Uterus (tissue), 4 donors: ENCODE data around the gene ANKRD55. TPM values are rescaled to one million over a fixed set of nuclear protein-coding genes. Genes with fewer than 3 reads are reported as not detected.
A peak's percentile ranks its signal among the peaks of the same experiment; 100 is the strongest.

ENCODE experiments used
- DNase-seq, 2 donors: peaks; one replicate each; pipeline ENCODE4 v3.0.0-alpha.2; 2019 to 2020
- H3K27ac ChIP-seq, 2 donors: fragments of 200-600 bp; sonication (generic); 1 replicate in 1 of 2; 2 replicates in 1 of 2; pipeline ENCODE4 v1.5.1; 2016 to 2018
- H3K27me3 ChIP-seq, 2 donors: fragments of 200-600 bp; sonication (generic); one replicate each; pipeline ENCODE4 v1.5.1; 2018 to 2019; ENCODE audit warnings: control low read depth in 1 of 2
- H3K36me3 ChIP-seq, 2 donors: fragments of 200-600 bp; sonication (generic); one replicate each; pipeline ENCODE4 v1.5.1; 2019; ENCODE audit warnings: control low read depth in 1 of 2
- H3K4me1 ChIP-seq, 2 donors: fragments of 200-600 bp; sonication (generic); one replicate each; pipeline ENCODE4 v1.5.1; 2018 to 2019; ENCODE audit warnings: control low read depth in 1 of 2
- H3K4me3 ChIP-seq, 2 donors: fragments of 200-600 bp; sonication (generic); 1 replicate in 1 of 2; 2 replicates in 1 of 2; pipeline ENCODE4 v1.5.1; 2018 to 2019; ENCODE audit warnings: mild to moderate bottlenecking in 1 of 2
- H3K9me3 ChIP-seq, 2 donors: fragments of 200-600 bp; sonication (generic); one replicate each; pipeline ENCODE4 v1.5.1; 2019; ENCODE audit warnings: control low read depth in 1 of 2
- POLR2A ChIP-seq, 2 donors: fragments of 450-650 bp; IDR thresholded peaks; one replicate each; pipeline ENCODE4 v1.6.1; 2016; ENCODE audit warnings: antibody characterized with exemption in 2 of 2, mild to moderate bottlenecking in 1 of 2, moderate library complexity in 1 of 2
- intact Hi-C: fragments of 100-400 bp; cut with DNase I; formaldehyde crosslinking; loops from one replicate; pipeline ENCODE4 v1.15.1; 2023; ENCODE audit warnings: low total_unique reads
- total RNA-seq, 4 donors: library from RNA; depleted of rRNA in 3 of 4; stranded (reverse); fragments of >200 nt in 3 of 4; gene quantifications; one replicate each; pipeline versions ENCODE4 v1.1.0 to v1.2.4, GENCODE V29; 2014 to 2023
- TF ChIP-seq, protein P1 (sequence below), 4 experiments: fragments of 200-600 bp in 2 of 4; fragments of 450-650 bp in 2 of 4; sonication (generic) in 2 of 4; IDR thresholded peaks; one replicate each; pipeline ENCODE4 v1.5.1; 2016 to 2019; ENCODE audit warnings: antibody characterized with exemption in 4 of 4, mild to moderate bottlenecking in 2 of 4, moderate library complexity in 1 of 4
- donor health status: DM: yes; HTN: yes; CAD: no.

The ANKRD55 gene
- total RNA-seq, 4 donors from 2014 or later = 0.55 TPM; not detected in 3

DNA sequence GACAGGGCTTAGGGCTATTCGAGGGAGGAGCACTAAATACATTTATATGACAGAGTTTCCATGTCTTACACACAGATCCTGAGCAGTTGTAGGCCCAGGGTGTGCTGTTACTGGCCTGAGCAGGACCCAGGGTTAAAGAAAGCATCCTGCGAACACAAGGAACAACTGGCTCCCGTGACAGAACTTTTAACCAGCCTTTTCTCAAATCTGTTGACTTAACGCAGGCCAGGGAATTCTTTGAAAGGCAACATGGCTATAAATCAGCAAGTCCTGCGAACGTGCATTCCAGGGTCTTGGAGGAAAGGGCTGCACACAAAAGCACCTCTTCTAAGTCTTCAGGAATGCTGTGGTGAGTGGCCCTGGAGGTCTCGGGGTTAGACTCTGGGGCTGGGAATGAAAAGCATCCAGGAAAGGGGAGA, 45.2 kb upstream of the ANKRD55 start:
- Histone ChIP-seq H3K4me3 (no peak overlapping the region), H3K27me3 (no peaks in the 10 kb centered on the region), H3K36me3 (no peaks in the 10 kb centered on the region), H3K27ac (peak overlapping the region in 1 of 2 donors; percentile 49), H3K4me1 (no peaks in the 10 kb centered on the region), H3K9me3 (no peaks in the 10 kb centered on the region)
- TF ChIP-seq, protein P1, sequence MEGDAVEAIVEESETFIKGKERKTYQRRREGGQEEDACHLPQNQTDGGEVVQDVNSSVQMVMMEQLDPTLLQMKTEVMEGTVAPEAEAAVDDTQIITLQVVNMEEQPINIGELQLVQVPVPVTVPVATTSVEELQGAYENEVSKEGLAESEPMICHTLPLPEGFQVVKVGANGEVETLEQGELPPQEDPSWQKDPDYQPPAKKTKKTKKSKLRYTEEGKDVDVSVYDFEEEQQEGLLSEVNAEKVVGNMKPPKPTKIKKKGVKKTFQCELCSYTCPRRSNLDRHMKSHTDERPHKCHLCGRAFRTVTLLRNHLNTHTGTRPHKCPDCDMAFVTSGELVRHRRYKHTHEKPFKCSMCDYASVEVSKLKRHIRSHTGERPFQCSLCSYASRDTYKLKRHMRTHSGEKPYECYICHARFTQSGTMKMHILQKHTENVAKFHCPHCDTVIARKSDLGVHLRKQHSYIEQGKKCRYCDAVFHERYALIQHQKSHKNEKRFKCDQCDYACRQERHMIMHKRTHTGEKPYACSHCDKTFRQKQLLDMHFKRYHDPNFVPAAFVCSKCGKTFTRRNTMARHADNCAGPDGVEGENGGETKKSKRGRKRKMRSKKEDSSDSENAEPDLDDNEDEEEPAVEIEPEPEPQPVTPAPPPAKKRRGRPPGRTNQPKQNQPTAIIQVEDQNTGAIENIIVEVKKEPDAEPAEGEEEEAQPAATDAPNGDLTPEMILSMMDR (IDR thresholded peaks at IDR 0.05) = no peak
- no peak for TF ChIP-seq POLR2A (IDR thresholded peaks at IDR 0.05)
- intact Hi-C loops = no loop called here
- DNase-seq = no peak

DNA sequence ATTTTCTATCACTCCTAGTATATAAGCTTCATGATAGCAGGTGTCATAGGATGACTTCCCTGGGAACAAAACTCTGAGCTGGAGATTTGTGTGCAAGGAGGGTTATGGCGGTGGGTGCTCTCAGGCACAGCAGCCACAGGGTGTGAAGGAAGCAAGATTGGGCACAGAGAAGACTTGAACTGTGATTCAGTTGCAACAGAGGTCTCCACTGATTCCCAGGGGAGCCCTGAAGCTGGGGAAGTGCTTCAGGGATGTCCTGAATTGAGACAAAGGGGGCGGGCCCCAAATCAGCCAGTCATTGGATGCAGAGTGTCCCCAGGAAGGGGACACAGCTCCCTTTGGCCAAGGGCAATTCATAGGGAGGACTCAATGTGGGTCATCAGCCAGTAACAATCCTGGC, 44.4 kb upstream of the ANKRD55 start:
- intact Hi-C loops = no loop called here
- TF ChIP-seq, protein P1 (IDR thresholded peaks at IDR 0.05) = no peak
- no peak for TF ChIP-seq POLR2A (IDR thresholded peaks at IDR 0.05)
- no peak for DNase-seq

DNA sequence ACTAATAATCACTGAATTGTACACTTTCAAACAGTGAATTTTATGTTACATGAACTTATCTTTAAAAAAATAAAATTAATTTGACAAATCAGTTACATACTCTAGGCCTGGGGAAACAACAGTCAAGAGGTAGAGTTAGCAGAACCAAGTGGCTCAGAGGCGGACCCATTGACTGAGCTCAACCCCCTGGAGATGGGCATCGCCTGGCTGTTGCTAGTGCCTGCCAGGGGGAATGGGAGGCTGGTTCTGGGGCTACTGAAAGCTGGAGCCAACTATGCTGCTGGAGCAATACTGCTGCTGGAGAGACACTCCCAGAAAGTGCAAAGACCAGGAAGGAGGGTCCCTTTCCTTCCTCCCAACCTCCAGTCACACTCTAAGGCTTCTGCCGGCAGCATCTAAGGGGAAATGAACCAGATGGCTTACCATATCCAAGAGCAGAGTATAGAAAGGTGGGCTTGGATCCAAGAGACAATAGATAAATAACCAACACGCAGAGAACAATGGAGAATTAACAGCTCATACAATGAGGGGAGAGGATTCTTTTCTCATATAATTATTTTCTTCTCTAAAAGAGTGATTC, 40.3 kb upstream of the ANKRD55 start:
- Histone ChIP-seq H3K9me3 (no peaks in the 10 kb centered on the region), H3K4me1 (no peaks in the 10 kb centered on the region), H3K27me3 (no peaks in the 10 kb centered on the region), H3K27ac (no peak overlapping the region), H3K4me3 (no peak overlapping the region), H3K36me3 (no peaks in the 10 kb centered on the region)
- TF ChIP-seq POLR2A (IDR thresholded peaks at IDR 0.05) = no peak
- TF ChIP-seq, protein P1 (IDR thresholded peaks at IDR 0.05) = no peak
- intact Hi-C loops = no loop called here
- no peak for DNase-seq

More for the DNA sequence above, 44.4 kb upstream of the ANKRD55 start:
- H3K4me1 ChIP-seq = no peaks in the 10 kb centered on the region
- H3K27ac ChIP-seq = peak overlapping the region in 1 of 2 donors; percentile 49
- no peaks in the 10 kb centered on the region for H3K36me3 ChIP-seq
- no peaks in the 10 kb centered on the region for H3K27me3 ChIP-seq
- H3K4me3 ChIP-seq = no peak overlapping the region
- H3K9me3 ChIP-seq = no peaks in the 10 kb centered on the region

DNA sequence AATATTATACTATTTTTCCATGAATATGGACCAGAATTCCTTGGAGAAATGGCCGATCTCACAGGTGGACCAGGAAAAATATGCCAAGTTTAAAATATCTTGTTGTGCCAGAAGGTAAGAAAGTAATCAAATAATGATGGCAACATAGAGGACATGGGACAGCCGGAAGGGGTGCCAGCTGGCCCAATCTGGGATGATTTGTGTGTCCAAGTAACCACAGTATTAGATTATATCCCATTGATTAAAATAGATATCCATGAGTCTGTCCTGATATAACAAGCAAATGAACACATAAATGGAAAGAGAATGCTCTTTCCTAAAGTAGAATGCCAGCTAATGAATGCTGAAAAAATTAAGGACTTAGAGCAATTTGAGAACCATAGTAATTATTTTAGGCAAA, 39.6 kb upstream of the ANKRD55 start:
- Histone ChIP-seq H3K27me3 (no peaks in the 10 kb centered on the region), H3K4me3 (no peak overlapping the region), H3K27ac (no peak overlapping the region), H3K36me3 (no peaks in the 10 kb centered on the region), H3K9me3 (no peaks in the 10 kb centered on the region), H3K4me1 (no peaks in the 10 kb centered on the region)
- TF ChIP-seq, protein P1 (IDR thresholded peaks at IDR 0.05) = no peak
- intact Hi-C loops = no loop called here
- no peak for DNase-seq

DNA sequence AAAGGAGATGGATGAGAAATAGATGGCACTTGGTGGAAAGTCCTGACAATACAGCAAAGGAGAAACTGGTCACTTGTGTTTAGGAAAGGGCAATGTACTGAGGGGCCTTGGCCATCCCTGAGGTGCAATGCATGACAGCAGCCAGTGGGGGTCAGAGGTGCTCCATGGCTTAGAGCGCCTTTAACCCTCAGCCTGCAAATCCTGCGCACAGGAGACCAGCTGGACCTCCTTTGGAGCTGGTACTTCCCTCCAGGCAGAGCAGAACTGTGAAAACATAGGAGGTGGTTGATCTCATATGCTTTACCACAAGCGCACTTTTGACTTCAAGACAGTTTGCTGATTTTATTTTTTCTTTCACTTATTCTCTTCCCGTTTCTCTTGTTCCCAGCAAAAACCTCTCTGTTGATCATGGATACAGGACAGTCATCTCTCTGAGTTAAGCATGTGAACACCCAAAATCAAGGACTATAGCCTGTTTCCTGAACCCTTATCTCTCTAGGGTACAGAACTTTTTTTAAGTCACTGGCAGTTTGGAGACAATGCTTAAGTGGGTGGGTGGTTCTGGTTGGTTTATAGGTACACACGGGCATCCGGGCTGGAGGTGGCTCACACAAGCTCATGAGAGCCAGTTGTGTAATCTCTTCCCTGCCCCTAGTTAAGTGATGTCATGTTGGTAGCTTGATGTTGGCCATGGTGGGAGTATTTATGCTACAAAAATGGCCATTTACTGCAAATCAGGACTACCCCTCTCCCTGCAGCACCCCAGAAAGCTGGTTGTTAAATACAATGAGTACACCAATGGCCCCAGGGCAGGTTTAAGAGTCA, 37.6 kb upstream of the ANKRD55 start:
- Histone ChIP-seq H3K27ac (no peak overlapping the region), H3K36me3 (no peaks in the 10 kb centered on the region), H3K9me3 (no peaks in the 10 kb centered on the region), H3K4me1 (no peaks in the 10 kb centered on the region), H3K27me3 (no peaks in the 10 kb centered on the region), H3K4me3 (no peak overlapping the region)
- TF ChIP-seq, protein P1 (IDR thresholded peaks at IDR 0.05) = peak; percentile 94 to 98 (median 97)
- no peak for TF ChIP-seq POLR2A (IDR thresholded peaks at IDR 0.05)
- peak; percentile 81 to 82 for DNase-seq
- intact Hi-C loops = no loop called here
